Esophagus muscularis mucosa (tissue), 4 donors: ENCODE results near the gene EVA1C. TPM values are rescaled to one million over a fixed set of nuclear protein-coding genes. Genes with fewer than 3 reads are reported as not detected.
A peak's percentile ranks its signal among the peaks of the same experiment; 100 is the strongest.

Experiments
- DNase-seq: peaks from one replicate; pipeline ENCODE4 v3.0.0-alpha.2; 2017; ENCODE audit errors: extremely low spot score
- H3K27ac ChIP-seq, 4 donors: fragments of 200-600 bp; sonication (generic); replicated peaks in 1 of 4; 1 replicate in 3 of 4; 2 replicates in 1 of 4; pipeline ENCODE4 v1.5.1; 2016 to 2019; ENCODE audit warnings: mild to moderate bottlenecking in 1 of 4
- H3K27me3 ChIP-seq, 4 donors: fragments of 200-600 bp; sonication (generic); one replicate each; pipeline versions ENCODE4 v1.5.1 to v1.6.0; 2016 to 2019
- H3K36me3 ChIP-seq, 4 donors: fragments of 200-600 bp; sonication (generic); one replicate each; pipeline ENCODE4 v1.5.1; 2016 to 2019
- H3K4me1 ChIP-seq, 4 donors: fragments of 200-600 bp; sonication (generic); one replicate each; pipeline ENCODE4 v1.5.1; 2016 to 2019
- H3K4me3 ChIP-seq, 4 donors: fragments of 200-600 bp; sonication (generic); 1 replicate in 2 of 4; 2 replicates in 2 of 4; pipeline ENCODE4 v1.5.1; 2016 to 2019; ENCODE audit warnings: mild to moderate bottlenecking in 4 of 4, moderate library complexity in 1 of 4
- H3K9me3 ChIP-seq, 4 donors: fragments of 200-600 bp; sonication (generic); 1 replicate in 3 of 4; 2 replicates in 1 of 4; pipeline ENCODE4 v1.5.1; 2016 to 2019
- EP300 ChIP-seq: sonication (generic); formaldehyde crosslinking; IDR thresholded peaks from one replicate; pipeline ENCODE4 v1.6.1; 2017; ENCODE audit warnings: antibody characterized with exemption
- POLR2A ChIP-seq: fragments of 450-650 bp; IDR thresholded peaks from one replicate; pipeline ENCODE4 v1.6.1; 2017; ENCODE audit warnings: antibody characterized with exemption, moderate library complexity, mild to moderate bottlenecking, low read depth
- POLR2AphosphoS5 ChIP-seq, 2 donors: sonication (generic); formaldehyde crosslinking; IDR thresholded peaks; one replicate each; pipeline ENCODE4 v1.6.1; 2017; ENCODE audit warnings: antibody characterized with exemption in 2 of 2
- WGBS: methylation state at CpG from one replicate; pipeline ENCODE4 v1.1.5; 2018; 5-methylcytosine and 5-hydroxymethylcytosine counted together
- intact Hi-C: fragments of 100-400 bp; cut with DNase I; formaldehyde crosslinking; loops from one replicate; pipeline ENCODE4 v1.15.1; 2023
- total RNA-seq, 4 donors: library from RNA; depleted of rRNA; stranded (reverse); fragments of >200 nt; gene quantifications; one replicate each; pipeline versions ENCODE4 v1.1.0 to v1.2.1, GENCODE V29; 2016
- TF ChIP-seq, protein P1 (sequence below), 3 experiments: fragments of 200-600 bp in 2 of 3; fragments of 450-650 bp in 1 of 3; sonication (generic) in 2 of 3; IDR thresholded peaks; one replicate each; pipeline ENCODE4 v1.5.1; 2017 to 2019; ENCODE audit warnings: antibody characterized with exemption in 3 of 3, mild to moderate bottlenecking in 2 of 3, moderate library complexity in 1 of 3

Gene EVA1C
- total RNA-seq, 4 donors from 2014 or later, result 49.8 to 86.6 (median 64.6) TPM

DNA sequence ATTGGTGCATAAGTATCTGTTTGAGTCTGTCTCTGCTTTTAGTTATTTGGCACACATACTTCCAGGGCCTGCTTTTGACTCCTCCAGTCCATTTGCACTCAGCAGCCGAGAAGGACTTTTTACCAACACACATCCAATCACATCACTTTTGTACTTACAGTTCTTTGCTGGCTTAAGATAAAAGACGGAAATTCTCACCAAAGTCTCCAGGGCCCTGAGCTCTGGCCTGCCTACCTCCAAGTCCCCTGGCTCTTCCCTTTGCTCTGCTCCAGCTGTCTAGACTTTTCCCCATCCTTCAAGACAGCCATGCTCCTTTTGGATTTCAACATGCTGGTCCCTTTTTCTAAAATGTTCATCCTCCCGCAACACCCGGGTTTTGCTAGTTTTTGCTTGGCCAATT, 2.2 kb upstream of the EVA1C start:
- DNase-seq, result no peak
- H3K27me3 ChIP-seq, result no peaks in the 10 kb centered on the region
- TF ChIP-seq, protein P1, sequence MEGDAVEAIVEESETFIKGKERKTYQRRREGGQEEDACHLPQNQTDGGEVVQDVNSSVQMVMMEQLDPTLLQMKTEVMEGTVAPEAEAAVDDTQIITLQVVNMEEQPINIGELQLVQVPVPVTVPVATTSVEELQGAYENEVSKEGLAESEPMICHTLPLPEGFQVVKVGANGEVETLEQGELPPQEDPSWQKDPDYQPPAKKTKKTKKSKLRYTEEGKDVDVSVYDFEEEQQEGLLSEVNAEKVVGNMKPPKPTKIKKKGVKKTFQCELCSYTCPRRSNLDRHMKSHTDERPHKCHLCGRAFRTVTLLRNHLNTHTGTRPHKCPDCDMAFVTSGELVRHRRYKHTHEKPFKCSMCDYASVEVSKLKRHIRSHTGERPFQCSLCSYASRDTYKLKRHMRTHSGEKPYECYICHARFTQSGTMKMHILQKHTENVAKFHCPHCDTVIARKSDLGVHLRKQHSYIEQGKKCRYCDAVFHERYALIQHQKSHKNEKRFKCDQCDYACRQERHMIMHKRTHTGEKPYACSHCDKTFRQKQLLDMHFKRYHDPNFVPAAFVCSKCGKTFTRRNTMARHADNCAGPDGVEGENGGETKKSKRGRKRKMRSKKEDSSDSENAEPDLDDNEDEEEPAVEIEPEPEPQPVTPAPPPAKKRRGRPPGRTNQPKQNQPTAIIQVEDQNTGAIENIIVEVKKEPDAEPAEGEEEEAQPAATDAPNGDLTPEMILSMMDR (IDR thresholded peaks at IDR 0.05), result no peak
- no peak for TF ChIP-seq EP300
- TF ChIP-seq POLR2A, result no peak
- no peak for TF ChIP-seq POLR2AphosphoS5 (IDR thresholded peaks at IDR 0.05)
- no peak overlapping the region for H3K4me3 ChIP-seq
- H3K4me1 ChIP-seq, result peaks cover 20 to 51% (median 47%) of the 10 kb centered on the region in 4 donors
- intact Hi-C loops, result no loop called here
- peak overlapping the region; percentile 98 to 100 (median 99) for H3K27ac ChIP-seq
- 69% methylated on average over 4 of the region's 4 CpGs for WGBS
- H3K36me3 ChIP-seq, result peaks cover 0 to 2% (median 0%) of the 10 kb centered on the region in 4 donors
- no peaks in the 10 kb centered on the region for H3K9me3 ChIP-seq

DNA sequence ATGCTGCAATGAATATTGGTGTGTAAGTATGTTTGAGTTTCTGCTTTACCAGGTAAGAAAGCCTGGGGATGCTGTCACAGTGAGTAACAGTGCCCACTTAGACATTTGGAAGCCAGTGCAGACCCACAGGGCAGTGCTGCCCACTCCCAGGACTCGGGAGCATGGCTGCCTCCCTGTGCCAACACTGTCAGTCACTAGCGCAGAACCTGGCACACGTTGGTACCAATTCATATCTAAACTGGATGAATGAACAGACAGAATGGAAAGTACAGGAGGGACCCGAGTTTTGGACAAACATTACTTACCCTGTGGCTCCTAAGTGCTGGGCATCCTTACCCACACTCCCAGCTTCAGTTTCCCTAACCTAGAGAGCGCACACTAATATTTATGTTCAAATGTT, 1.6 kb upstream of the EVA1C start:
- DNase-seq, result no peak
- WGBS, result 72% methylated on average over 5 of the region's 5 CpGs
- intact Hi-C loops, result no loop called here
- Histone ChIP-seq H3K4me1 (peaks cover 26 to 57% (median 53%) of the 10 kb centered on the region in 4 donors), H3K4me3 (peak overlapping the region; percentile 66 to 89 (median 82)), H3K27me3 (no peaks in the 10 kb centered on the region), H3K36me3 (peaks cover 0 to 6% (median 0%) of the 10 kb centered on the region in 4 donors), H3K27ac (peak overlapping the region; percentile 98 to 100 (median 99)), H3K9me3 (no peaks in the 10 kb centered on the region)
- TF ChIP-seq, protein P1 (IDR thresholded peaks at IDR 0.05), result no peak
- no peak for TF ChIP-seq POLR2A
- no peak for TF ChIP-seq EP300
- TF ChIP-seq POLR2AphosphoS5 (IDR thresholded peaks at IDR 0.05), result no peak

DNA sequence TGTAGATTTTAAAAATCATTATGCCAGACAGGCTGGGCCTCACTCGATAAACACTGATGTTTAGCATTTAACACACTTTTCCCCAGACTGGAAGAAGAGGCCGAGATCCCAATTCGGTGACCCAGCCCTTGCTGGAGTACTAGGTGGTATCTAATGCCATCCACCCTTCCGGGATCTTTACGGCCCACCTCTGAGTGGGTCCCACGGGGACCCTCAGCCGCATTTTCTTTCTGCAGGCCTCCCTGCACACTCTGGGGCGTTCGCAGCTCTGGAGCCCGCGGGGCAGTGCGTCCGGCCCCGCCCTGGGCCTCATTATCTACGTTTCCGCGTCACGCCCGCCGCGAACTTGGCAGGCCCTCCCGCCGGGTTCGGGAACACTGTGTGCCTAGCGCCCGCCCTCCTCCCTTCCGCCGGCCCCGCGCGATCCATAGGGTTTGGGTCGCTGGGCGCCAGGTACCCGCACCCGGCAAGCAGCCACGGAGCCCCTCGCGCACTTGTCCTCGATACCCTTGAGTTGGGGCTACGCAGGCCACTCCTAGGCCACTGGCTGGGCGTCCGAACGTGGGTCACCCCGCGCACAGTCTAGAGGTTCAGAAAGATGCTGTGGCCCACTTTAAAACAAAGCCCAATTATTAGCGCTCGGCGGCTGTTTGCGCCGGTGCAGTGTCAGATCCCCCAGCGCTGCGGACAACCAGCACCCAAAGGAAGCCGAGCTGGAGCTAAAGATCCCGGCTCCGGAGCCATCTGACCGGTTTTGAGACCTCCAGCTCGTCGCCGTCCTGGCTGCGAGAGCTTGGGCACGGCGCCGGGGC, 950 bp upstream of the EVA1C start:
- Histone ChIP-seq H3K27ac (peak overlapping the region; percentile 98 to 100 (median 99)), H3K36me3 (peaks cover 0 to 9% (median 0%) of the 10 kb centered on the region in 4 donors), H3K9me3 (no peaks in the 10 kb centered on the region), H3K4me3 (peak overlapping the region; percentile 66 to 89 (median 82)), H3K4me1 (peaks cover 31 to 63% (median 57%) of the 10 kb centered on the region in 4 donors), H3K27me3 (no peaks in the 10 kb centered on the region)
- 6% methylated on average over 11 of the region's 63 CpGs for WGBS
- intact Hi-C loops, result loop anchor here (2.0 kb wide), 1 partner anchor 37 kb away; no protein-coding TSS in a partner anchor
- peak; percentile 96 for DNase-seq
- TF ChIP-seq EP300 (peak; percentile 98), POLR2A (peak; percentile 77), POLR2AphosphoS5 (IDR thresholded peaks at IDR 0.05) (peak; percentile 97 to 99)
- TF ChIP-seq, protein P1 (IDR thresholded peaks at IDR 0.05), result no peak

DNA sequence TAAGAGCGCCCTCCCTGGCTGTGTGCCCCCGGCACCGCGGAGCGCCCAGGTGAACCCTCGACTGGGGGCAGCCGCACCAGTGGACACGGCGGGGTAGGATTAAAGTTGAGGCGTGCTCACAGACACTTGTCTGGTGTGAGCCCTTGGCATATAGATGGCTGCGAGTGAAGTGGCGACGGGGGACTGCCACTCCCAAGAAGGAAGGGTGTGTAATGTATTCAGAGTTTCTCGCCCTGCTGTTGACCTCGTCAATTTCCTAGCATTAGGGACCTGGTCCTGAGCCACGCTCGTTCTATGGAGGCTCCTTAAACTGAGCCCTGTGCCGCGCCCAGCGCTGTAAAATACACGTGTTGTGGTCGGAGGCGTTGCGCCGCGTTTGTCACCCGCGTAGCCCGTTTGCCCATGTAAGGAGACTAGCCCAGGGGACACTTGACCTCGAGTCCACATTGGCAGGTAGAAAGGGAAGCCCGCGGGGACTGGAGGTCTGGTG, 554 bp downstream of the EVA1C start:
- H3K4me1 ChIP-seq, result peaks cover 39 to 78% (median 72%) of the 10 kb centered on the region in 4 donors
- no peaks in the 10 kb centered on the region for H3K9me3 ChIP-seq
- peak overlapping the region; percentile 98 to 100 (median 99) for H3K27ac ChIP-seq
- no peaks in the 10 kb centered on the region for H3K27me3 ChIP-seq
- intact Hi-C loops, result loop anchor here (2.0 kb wide), 1 partner anchor 36 kb away; no protein-coding TSS in a partner anchor
- WGBS, result 26% methylated on average over 18 of the region's 32 CpGs
- H3K4me3 ChIP-seq, result peak overlapping the region; percentile 66 to 89 (median 82)
- no peak for DNase-seq
- peaks cover 0 to 22% (median 3%) of the 10 kb centered on the region in 4 donors for H3K36me3 ChIP-seq
- TF ChIP-seq POLR2AphosphoS5 (IDR thresholded peaks at IDR 0.05) (peak; percentile 59 to 69), POLR2A (no peak)
- TF ChIP-seq, protein P1 (IDR thresholded peaks at IDR 0.05), result peak in 1 of 3 experiments; percentile 2
